ENCODE measurements around the gene HCAR3.

The HCAR3 gene

GRCh38 chr12:122668268-122668667 is 48.3 kb downstream of the HCAR3 start:
- DNase-seq (ENCODE audit: low spot score): no peak

- DNase-seq (ENCODE audit: low spot score): no peak
Observed at GRCh38 chr12:122665759-122666158, 50.9 kb downstream of the HCAR3 start.

- no peak for DNase-seq (ENCODE audit: low spot score)
Observed at GRCh38 chr12:122665349-122665748, 51.3 kb downstream of the HCAR3 start.

Data from HuH-7.5 (cell line).